DOHH2 (cell line): Measurements from ENCODE around the gene FAM200A.

ENCODE experiments used
- EZH2phosphoT487 ChIP-seq: fragments of 200-600 bp; sonication (generic); IDR thresholded peaks from 2 replicates; pipeline ENCODE4 v1.6.1; 2017; ENCODE audit warnings: borderline replicate concordance, mild to moderate bottlenecking, antibody characterized with exemption, low read length, moderate library complexity, mixed read lengths
- TF ChIP-seq, protein P1 (sequence below): fragments of 200-600 bp; sonication (generic); IDR thresholded peaks from one replicate; pipeline ENCODE4 v1.5.1; 2014; ENCODE audit warnings: antibody characterized with exemption, mild to moderate bottlenecking, low read depth, low read length; ENCODE audit not compliant: poor library complexity, severe bottlenecking

DNA sequence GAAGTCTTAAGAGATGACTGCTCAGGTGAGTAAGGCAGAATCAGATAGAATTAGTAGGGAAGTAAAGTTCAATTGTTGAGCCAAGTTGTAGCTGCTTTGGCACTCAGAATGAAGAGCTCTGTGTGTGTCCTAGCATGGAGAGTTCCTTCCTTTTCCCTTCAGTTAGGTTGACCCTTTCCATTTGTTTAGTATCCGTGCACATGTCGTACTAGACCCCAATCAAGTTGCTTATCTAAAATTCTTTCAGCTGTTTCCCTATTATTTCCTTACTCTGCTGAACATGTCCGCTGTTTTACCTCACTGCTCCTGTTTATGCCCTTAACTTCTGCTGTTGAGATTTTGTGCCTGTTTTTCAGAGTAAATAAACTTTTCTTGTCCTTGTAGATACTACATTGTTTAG is 19.9 kb upstream of the FAM200A start:
- TF ChIP-seq, protein P1, sequence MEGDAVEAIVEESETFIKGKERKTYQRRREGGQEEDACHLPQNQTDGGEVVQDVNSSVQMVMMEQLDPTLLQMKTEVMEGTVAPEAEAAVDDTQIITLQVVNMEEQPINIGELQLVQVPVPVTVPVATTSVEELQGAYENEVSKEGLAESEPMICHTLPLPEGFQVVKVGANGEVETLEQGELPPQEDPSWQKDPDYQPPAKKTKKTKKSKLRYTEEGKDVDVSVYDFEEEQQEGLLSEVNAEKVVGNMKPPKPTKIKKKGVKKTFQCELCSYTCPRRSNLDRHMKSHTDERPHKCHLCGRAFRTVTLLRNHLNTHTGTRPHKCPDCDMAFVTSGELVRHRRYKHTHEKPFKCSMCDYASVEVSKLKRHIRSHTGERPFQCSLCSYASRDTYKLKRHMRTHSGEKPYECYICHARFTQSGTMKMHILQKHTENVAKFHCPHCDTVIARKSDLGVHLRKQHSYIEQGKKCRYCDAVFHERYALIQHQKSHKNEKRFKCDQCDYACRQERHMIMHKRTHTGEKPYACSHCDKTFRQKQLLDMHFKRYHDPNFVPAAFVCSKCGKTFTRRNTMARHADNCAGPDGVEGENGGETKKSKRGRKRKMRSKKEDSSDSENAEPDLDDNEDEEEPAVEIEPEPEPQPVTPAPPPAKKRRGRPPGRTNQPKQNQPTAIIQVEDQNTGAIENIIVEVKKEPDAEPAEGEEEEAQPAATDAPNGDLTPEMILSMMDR: no peak
- no peak for TF ChIP-seq EZH2phosphoT487
